Prostate gland (tissue), 2 donors: ENCODE results near the gene ATF7IP.

Experiments used
- POLR2A ChIP-seq: fragments of 450-650 bp; IDR thresholded peaks from one replicate; pipeline ENCODE4 v1.6.1; 2016; ENCODE audit warnings: antibody characterized with exemption, mild to moderate bottlenecking
- POLR2AphosphoS5 ChIP-seq: sonication (generic); formaldehyde crosslinking; IDR thresholded peaks from one replicate; pipeline ENCODE4 v1.6.1; 2017; ENCODE audit warnings: antibody characterized with exemption
- TF ChIP-seq, protein P1 (sequence below), 4 experiments: fragments of 200-600 bp in 2 of 4; fragments of 450-650 bp in 2 of 4; sonication (generic) in 2 of 4; IDR thresholded peaks; 1 replicate in 3 of 4; 2 replicates in 1 of 4; pipeline ENCODE4 v1.5.1; 2016 to 2019; ENCODE audit warnings: antibody characterized with exemption in 4 of 4, mild to moderate bottlenecking in 2 of 4, moderate library complexity in 2 of 4

DNA sequence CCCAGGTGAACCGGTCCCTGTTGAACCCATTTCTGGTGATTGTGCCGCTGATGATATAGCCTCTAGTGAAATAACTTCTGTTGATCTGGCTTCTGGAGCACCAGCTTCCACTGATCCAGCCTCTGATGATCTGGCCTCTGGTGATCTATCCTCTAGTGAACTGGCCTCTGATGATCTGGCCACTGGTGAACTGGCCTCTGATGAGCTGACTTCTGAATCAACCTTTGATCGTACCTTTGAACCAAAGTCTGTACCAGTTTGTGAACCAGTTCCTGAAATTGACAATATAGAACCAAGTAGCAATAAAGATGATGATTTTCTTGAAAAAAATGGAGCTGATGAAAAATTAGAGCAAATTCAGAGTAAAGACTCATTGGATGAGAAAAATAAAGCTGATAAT, 59.1 kb downstream of the ATF7IP start:
- TF ChIP-seq POLR2A = no peak
- TF ChIP-seq POLR2AphosphoS5 = no peak
- TF ChIP-seq, protein P1, sequence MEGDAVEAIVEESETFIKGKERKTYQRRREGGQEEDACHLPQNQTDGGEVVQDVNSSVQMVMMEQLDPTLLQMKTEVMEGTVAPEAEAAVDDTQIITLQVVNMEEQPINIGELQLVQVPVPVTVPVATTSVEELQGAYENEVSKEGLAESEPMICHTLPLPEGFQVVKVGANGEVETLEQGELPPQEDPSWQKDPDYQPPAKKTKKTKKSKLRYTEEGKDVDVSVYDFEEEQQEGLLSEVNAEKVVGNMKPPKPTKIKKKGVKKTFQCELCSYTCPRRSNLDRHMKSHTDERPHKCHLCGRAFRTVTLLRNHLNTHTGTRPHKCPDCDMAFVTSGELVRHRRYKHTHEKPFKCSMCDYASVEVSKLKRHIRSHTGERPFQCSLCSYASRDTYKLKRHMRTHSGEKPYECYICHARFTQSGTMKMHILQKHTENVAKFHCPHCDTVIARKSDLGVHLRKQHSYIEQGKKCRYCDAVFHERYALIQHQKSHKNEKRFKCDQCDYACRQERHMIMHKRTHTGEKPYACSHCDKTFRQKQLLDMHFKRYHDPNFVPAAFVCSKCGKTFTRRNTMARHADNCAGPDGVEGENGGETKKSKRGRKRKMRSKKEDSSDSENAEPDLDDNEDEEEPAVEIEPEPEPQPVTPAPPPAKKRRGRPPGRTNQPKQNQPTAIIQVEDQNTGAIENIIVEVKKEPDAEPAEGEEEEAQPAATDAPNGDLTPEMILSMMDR (IDR thresholded peaks at IDR 0.05) = no peak
